CD4-positive, alpha-beta T cell treated with Interferon gamma for 1 hour (primary cell): ENCODE measurements around the gene VSIG10L.

Source experiments
- DNase-seq: peaks from one replicate; pipeline ENCODE4 v3.0.0-alpha.2; 2020

Gene VSIG10L

DNA sequence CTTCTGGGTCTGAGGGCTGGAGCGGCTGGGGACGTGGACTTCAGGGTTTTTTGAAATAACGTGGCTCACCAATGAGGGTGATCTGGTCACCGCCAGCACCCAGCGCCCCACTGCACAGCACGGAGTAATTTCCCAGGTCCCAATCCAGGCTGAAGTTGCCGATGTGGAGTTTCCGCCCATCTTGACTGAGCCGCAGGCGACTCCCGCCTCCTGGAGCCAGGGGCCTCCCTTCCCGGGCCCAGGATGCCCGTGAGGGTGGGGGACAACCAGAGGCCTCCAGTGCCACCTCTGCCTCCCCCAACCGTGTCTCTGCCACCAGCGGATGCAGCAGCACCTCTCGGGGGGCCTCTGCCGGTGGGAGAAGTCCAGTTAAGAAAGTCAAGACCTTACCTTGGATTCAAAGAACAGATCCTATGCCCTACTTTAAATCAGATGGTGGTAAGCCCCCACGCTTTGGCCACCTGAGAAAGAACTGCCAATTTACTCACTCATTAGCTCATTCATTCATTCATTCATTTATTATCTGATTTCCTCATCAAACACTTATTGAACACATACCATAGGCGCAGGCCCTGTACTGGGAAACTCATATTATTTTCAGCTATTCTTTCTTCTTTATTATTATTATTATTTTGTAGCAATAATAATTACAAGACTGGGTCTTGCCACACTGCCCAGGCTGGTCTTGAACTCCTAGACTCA is 3.9 kb downstream of the VSIG10L start:
- DNase-seq, result no peak

DNA sequence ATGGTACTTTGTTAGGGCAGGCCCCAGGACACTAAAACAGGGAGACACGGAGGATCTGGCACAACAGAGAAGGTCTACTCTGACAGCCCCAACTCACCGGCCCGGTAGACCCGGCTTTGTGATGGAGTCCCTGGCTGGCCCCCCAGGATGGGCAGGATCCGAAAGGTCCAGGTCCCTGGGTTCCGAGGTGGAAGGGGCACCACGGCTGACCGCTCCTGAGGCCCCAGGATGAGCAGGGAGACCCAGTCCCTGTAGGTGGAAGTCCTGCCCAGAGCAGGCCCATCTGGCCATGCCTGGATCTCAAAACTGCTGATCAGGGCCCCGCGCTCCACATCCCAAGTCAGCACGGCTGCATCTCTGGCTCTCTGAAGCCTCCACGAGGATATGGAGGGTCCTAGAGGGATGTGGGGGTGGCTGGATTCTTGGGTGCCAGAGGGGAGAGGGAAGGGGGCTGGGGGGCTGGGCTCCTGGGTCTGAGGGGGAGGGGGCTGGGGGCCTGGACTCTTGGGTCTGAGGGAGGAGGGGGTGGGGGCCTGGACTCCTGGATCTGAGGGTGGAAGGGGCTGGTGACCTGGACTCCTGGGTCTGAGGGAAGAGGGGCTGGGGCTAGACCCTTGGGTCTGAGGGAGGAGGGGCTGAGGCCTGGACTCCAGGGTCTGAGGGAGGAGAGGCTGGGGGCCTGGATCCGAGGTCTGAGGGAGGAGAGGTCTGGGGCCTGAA is 4.6 kb downstream of the VSIG10L start:
- DNase-seq, result no peak

DNA sequence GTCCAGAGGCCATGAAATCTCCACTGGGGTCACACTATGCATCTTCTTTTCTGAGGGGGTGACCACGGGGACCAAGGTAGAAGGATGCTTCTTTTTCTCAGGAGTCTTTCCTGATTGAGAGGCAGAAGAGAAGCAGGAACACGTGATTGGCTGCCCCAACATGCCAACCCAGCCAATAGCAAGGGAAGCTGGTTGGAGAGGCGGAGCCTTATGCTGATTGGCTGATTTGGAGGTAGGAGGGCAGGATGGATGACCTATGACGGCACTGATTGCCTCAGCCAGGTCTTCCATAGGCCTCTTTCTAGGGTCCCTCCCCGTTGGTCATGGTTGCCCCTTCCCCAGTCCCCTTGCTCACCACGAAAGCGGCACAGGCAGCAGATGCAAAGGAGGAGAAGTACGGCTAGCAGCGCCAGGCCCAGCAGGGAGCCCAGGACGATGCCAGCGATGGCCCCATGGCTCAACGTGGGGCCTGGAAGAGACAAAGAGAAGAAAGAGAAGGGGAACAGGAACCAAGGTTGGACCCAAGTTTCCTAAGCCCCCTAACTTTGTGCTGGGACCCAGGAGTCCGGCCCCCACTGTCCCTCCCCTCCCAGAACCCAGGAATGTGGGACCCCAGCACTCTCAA is 8.0 kb downstream of the VSIG10L start:
- DNase-seq, result no peak

DNA sequence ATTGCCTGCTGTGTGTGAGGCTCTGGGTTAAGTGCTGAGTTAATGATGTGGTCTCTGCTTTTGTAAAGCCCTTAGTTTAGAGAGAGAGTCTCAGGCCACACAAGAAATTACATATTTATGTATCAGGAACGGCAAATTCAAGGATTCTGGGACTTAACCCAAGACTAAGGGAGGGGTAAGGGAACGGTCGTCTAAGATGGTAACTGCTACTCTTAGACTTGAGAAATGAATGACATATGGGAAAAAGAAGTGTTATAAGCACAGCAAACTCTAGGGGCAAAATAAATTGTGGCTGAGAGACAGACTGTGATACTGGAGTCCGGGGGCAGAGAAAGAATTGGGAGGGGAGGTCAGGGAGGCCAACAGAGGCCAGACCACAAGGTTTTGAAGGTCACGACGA is 10.2 kb downstream of the VSIG10L start:
- DNase-seq, result no peak

DNA sequence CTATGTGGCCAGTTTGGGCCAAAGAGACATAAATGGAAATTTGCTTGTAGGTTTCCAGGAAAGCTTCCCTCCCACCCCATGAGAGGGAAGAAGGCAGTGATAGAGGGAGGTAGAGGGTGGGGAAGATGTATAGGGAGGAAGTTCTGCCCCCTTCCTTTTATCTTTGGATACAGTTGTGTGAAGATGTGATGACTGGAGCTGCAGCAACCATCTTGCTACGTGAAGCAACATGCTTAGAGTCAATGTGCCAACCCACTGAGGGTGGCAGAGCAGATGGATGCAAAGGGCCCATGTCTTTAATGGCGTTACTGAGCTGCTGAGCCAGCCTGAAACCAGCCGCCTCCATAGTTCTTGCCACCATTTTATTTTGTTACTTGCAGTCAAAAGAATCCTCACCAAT is 10.7 kb downstream of the VSIG10L start:
- no peak for DNase-seq

DNA sequence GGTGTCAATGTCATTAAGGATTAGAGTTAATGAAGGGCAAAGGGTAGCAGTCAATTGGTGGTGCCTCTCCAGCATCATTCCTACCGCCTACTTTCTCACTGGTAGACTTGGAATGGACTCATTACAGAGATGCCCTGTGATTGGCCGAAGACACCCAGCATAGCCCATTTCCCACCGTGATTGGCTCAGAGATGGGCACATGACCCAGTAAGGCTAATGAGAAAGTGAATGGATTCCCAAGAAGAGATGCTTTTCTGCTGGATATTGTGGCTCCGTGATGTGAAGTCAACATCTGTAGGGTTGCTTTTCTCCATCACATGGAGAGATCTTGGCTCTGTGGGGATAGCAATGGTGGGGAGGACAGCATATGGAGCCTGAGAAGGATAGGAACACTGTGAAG is 11.6 kb downstream of the VSIG10L start:
- DNase-seq, result no peak

DNA sequence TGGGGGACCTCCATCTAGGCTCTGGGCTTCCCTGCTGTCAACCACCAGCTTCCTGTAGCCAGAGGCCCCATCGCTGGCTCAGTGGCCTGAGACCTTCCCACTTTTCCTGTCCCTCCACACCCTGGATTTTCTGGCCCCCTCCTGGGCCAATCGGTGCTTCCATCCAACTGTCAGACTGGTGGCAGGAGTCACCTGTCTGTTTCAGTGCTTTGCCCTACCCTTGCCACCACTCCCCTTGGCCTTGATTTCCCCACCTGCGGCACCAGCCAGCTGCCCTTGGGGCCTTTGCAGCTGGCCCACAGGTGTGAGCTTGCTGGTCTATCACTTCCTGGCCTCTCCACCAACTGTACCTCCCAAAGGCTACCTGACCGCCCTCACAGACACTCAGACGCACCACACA is 12.5 kb downstream of the VSIG10L start:
- DNase-seq, result no peak

DNA sequence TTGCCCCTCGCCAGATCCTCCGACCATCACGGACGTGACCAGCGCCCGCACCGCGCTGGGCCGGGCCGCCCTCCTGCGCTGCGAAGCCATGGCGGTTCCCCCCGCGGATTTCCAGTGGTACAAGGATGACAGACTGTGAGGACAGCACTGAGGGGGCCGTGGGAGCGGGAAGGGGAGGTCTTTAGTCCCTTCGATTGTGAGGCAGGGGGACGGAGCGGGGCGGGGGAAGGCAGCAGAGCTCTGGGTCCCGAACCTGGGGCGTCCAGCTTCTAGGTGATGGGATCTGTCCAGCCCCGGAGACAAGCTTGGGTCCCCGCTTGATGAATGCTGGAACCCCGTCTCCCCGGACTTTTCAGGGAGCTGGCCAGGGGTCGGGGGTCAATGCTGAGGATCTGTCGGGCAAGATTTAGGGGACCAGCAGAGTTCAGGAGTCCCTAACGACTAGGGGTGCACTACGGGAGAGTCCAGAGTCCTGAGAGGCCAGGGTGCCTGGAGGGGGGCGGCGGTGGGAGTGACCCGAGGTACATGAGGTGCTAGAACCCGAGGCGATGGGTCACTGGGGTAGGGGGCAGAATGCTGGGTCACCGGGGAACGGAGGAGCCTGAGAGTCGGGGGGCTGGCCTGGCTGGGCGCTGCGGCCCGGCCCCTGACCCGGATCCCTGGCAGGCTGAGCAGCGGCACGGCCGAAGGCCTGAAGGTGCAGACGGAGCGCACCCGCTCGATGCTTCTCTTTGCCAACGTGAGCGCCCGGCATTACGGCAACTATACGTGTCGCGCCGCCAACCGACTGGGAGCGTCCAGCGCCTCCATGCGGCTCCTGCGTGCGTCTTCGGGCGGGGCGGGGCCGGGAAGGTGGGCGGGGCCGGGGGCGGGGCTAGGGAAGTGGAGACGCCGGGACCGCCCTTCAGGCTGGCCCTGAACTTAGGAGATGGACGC is 14.6 kb downstream of the VSIG10L start:
- DNase-seq, result peak; percentile 64

DNA sequence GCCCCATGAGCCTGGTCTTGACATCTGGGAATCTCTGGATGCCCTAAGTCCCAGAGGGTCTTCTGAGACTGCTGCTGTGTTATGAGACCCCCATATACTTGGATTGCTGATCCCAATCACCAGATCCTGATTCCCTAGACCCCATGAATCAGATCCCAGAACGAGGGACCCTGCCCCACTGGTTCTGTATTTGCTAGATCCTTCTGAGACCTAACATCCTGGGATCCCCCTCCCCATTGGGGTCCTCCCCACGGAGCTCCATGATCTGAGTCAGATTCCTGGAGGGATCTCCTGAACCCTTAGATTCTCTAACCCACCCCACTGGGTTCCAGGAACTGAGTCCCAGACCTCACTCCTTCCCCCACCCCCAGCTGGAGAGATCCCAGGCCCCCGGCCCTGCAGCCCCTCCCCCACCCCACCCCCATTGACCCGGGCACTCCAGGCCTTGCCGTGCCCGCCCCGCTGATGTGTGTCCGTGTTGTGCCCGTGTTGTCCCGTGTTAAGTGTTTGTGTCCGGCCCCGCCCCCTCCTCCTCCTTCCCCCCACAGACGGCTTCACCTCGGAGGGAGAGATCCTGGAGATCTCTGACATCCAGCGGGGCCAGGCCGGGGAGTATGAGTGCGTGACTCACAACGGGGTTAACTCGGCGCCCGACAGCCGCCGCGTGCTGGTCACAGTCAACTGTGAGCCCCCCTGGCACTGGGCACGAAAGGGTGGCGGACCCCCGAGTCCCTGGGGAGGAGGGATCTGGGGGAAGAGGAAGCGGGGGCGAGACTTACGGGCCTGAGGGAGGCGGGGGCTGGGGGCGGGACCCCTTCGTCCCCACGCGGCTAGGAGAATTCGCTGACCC is 15.5 kb downstream of the VSIG10L start:
- DNase-seq, result no peak

DNA sequence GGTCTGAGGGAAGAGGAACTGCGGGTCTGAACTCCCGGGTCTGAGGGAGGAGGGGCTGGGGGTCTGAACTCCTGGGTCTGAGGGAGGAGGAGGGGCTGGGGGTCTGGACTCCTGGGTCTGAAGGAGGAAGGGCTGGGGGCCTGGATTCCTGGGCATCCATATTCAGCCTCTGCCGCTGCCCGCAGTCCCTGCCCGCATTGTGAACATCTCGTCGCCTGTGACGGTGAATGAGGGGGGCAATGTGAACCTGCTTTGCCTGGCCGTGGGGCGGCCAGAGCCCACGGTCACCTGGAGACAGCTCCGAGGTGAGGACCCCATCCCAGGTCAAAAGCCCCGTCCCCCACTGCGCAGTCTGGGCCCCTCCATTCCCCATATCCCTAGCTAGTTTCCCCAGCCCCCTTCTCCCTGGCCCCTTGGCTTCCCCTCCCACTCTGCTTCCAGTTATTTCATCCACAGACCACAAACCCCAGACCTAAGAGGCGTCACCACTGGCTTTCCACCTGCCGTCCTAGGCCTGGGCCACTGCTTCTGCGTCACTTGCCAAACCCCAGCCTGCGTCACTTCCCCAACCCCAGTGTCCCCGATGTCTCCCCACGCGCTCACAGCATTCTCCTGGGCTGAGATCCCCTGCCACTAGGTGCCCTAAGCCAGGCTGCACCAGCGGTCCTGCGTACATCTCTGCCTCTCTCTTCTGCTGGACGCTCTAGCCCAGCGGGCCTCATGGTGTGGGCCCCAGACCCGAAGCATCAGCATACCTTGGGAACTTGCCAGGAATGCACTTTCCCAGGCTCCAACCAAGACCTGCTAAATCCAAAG is 16.6 kb downstream of the VSIG10L start:
- DNase-seq, result peak; percentile 37

DNA sequence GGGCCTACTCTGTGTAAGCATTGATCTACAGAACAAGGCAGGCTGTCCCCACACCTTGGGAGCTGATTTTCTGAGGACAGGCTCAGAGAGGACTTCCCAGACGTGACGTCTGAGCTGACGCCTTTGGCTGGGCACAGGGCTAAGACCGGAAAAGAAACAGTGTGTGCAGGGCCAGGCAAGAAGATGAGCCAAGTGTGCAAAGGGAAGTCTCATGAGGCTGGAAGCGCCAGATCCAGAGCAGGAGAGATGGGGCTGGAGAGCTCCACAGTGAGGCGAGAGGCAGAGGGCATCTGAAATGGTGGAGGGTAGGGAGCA is 17.8 kb downstream of the VSIG10L start:
- DNase-seq, result no peak

DNA sequence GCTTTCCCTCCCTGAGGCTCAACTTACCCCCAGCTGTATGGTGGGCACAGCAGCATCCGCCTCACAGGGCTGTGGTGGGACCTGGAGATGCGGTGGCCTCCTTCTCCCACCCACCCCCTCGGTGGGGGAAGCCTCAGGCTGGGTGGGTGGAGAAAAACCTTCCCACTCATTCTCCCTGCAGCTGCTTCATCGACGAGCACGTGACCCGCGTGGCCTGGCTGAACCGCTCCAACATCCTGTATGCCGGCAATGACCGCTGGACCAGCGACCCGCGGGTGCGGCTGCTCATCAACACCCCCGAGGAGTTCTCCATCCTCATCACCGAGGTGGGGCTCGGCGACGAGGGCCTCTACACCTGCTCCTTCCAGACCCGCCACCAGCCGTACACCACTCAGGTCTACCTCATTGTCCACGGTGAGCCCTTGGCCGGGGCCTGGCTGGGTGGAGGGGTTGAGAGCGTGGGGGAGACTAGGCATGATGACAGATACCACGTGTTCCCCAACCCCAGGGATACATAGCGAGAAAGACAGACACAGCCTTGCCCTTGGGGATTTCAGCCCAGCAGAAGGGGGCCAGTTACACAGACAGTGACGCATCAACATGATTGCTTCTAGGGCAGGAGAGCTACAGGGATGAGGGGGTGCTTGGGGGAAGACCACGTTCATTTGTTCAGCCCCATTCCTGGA is 18.3 kb downstream of the VSIG10L start:
- no peak for DNase-seq

DNA sequence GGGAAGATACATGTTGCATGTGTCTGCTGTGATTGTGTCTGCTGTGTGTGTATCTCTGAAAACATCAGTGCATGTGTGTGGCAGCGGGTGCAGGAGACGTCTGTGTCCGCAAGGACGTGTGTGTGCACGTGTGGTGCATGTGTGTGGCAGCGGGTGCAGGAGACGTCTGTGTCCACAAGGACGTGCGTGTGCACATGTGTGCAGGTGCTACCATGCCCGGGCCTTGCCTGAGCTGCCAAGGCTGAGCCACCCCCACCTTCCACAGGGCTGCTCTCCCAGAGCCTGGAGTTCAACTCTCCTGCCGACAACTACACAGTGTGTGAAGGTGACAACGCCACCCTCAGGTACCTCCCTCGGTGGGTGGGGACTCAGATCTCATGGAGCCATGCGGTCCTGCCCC is 20.1 kb downstream of the VSIG10L start:
- DNase-seq, result no peak

DNA sequence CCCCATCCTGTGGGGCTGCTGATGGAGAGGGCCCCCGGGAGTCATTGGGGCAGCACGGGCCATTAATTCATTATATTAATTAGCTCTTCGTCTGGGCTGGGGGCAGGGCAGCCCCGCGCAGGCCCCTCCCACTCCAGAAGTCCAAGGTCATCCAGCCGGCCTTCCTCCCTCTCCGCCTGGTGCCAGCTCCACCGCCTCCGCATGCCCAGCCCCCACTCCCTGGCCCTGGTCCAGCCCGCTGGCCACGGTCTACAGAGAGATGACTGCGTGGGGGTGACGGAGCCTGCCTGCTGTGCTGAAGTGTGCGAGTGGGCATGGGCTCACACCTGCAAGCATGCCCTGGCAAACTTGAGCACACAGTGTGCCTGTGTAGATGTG is 21.7 kb downstream of the VSIG10L start:
- DNase-seq, result no peak

DNA sequence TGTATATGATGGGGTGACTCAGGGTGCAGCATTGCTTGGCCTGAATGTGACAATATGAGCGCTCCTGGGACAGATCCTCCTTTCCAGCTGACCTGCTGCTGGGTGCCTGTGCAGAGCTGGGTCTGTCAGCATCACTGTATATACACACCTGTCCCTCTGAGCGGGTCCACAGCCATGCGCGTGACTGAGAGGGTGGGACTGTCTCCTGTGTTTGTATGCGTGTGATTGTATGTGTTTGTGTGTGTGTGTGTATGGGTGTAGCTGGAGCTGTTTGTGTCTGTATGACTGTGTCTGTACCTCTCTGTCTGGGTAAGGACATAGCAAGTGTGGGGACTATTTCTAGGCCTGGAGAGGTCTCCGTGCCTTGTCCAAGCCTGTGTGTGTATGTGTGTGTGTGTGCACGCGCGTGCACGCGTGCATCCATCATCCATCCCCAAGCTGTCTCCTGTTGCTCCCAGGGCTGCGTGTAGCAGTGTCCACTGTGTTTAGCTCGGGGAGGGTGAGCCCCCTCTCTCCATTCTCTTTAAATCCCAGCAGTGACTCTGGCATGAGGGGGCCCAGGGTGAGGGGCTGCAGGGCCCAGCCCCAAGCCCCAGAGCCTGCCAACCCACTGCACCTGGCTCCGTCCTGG is 22.2 kb downstream of the VSIG10L start:
- no peak for DNase-seq

DNA sequence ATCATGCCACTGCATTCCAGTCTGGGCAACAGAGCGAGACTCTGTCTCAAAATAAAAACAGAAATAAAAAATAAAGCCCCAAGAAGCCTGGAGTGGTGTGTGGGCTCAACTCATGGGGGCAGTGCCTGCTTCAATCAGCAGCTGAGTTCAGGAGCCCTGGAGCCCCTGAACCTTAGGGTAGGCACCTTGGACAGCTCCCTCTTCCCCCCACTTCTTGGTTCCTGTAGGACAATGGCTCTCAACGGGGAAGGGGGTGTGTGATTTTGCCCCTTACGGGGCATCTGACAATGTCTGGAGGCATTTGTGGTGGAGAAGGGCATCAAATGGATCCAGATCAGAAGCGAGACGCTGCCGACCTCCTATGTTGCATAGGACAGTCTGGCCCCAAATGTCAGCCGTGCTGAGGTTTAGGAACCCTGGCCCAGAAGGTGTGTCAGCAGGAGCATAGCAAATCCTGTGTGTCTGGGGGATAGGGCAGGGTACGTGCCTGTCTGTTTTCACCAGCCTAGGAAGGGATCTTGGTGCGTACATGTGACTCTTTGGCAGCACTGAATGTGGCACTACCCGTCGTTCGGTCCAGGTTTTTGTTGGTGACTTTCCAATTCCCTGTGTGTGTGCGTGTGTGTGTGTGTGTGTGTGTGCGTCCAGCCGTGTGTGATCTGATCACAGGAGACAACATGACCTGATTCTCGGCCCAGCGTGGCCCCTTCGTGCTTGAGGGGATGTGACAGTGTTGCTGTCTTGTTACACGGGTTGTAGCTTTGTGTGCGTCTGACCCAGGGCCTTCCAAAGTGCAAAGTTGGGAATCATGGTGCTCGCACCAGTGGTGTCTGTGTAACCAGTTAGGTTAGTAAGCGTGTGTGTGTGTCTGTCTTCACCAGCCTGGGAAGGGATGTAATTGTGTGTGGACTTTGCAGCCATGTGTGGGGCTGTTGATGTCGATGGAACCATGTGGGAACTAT is 23.0 kb downstream of the VSIG10L start:
- no peak for DNase-seq

DNA sequence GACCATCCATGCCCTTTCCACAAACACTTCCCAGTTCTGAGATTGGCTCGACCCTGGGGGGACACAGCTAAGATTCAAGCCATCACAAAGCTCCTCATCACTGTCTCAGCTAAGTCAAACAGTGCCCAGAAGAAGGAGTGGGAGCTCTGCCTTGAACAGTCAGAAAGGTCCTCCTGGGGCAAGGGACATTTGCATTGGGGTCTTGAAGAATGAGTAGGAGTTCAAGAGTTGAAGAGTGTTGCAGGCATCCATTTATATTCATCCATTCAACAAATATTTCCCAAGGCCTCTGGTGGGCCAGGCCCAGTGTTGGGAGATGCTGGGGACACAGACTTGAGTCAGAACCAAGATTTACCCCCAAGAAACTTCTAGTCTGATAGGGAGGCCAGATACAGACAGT is 24.0 kb downstream of the VSIG10L start:
- DNase-seq, result no peak

DNA sequence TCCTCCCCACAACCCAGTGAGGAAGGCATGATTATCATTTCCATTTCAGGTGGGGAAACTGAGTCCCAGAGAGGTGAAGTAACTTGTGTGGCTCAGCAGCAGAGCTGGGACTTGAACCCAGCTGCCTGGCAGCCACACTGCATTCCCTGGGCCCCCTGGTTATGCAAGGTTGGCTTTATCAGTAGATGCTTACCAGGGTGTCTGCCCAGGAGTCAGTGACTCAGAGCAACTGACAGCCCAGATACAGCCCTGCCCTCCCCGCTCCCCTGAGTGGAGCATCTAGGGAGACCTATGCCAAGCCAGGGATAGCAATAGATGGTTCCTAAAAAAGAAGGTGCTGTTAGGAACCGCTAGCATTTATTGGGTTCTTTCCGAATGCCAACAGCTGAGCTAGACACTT is 24.6 kb downstream of the VSIG10L start:
- DNase-seq, result no peak

DNA sequence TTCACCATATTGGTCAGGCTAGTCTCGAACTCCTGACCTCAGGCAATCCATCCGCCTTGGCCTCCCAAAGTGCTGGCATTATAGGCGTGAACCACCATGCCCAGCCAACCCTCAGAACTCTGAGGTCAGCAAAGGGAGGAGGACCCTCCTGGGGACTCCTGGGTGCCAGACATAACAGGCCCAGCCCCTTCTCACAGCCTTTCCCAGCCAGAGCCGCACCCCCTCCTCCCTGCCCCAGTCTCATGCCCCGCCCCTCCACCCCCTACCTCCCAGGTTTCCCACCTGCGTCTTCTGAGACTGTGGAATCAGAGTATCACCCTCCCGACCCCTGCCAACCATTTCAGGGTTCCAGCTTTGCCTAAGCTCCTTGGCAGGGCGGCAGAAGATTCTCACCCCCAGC is 25.3 kb downstream of the VSIG10L start:
- DNase-seq, result no peak
